A549 (cell line): ENCODE data around the gene BRAT1.

Source experiments
- CEBPB ChIP-seq, 2 experiments: fragments of >200 bp in 1 of 2; sonication (Bioruptor Twin) in 1 of 2; formaldehyde crosslinking in 1 of 2; IDR thresholded peaks; 2 replicates each; pipeline ENCODE4 v1.6.1; 2012 to 2016
- MYC ChIP-seq: IDR thresholded peaks from 2 replicates; pipeline ENCODE4 v1.6.1; 2012; ENCODE audit warnings: mild to moderate bottlenecking, inconsistent platforms, low read length, improper control_type of control experiment, borderline replicate concordance
- POLR2A ChIP-seq: IDR thresholded peaks from 2 replicates; pipeline ENCODE4 v1.6.1; 2012; ENCODE audit warnings: mild to moderate bottlenecking, low read length
- RAD21 ChIP-seq, 2 experiments: fragments of >200 bp in 1 of 2; sonication (Bioruptor Twin) in 1 of 2; formaldehyde crosslinking in 1 of 2; IDR thresholded peaks in 1 of 2; conservative IDR thresholded peaks in 1 of 2; 2 replicates in 1 of 2; 3 replicates in 1 of 2; pipeline ENCODE4 v1.6.1; 2012 to 2018; ENCODE audit warnings: inconsistent platforms in 1 of 2
- RARB ChIP-seq: fragments of 250-450 bp; sonication (Bioruptor Pico); IDR thresholded peaks from 2 replicates; pipeline ENCODE4 v1.8.0; 2021; ENCODE audit warnings: mild to moderate bottlenecking, moderate library complexity
- RFX5 ChIP-seq: fragments of 450-650 bp; IDR thresholded peaks from 2 replicates; pipeline ENCODE4 v1.7.1; 2014; ENCODE audit warnings: antibody characterized with exemption, mild to moderate bottlenecking, moderate library complexity
- TFCP2L1 ChIP-seq: fragments of 250-450 bp; sonication (Bioruptor Pico); IDR thresholded peaks from 2 replicates; pipeline ENCODE4 v1.5.0; 2021; ENCODE audit warnings: mild to moderate bottlenecking
- TF ChIP-seq, protein P1 (sequence below): fragments of >200 bp; sonication (Bioruptor Twin); formaldehyde crosslinking; IDR thresholded peaks from 3 replicates; pipeline ENCODE4 v1.5.1; 2016
- TF ChIP-seq, protein P2 (sequence below): fragments of 200-600 bp; sonication (generic); IDR thresholded peaks from 2 replicates; pipeline ENCODE4 v1.6.1; 2016; ENCODE audit warnings: antibody characterized with exemption, mild to moderate bottlenecking, moderate library complexity
- TF ChIP-seq, protein P3 (sequence below): fragments of 250-450 bp; sonication (Bioruptor Pico); IDR thresholded peaks from 2 replicates; pipeline ENCODE4 v1.5.0; 2021; ENCODE audit warnings: mild to moderate bottlenecking, moderate library complexity, borderline replicate concordance

DNA sequence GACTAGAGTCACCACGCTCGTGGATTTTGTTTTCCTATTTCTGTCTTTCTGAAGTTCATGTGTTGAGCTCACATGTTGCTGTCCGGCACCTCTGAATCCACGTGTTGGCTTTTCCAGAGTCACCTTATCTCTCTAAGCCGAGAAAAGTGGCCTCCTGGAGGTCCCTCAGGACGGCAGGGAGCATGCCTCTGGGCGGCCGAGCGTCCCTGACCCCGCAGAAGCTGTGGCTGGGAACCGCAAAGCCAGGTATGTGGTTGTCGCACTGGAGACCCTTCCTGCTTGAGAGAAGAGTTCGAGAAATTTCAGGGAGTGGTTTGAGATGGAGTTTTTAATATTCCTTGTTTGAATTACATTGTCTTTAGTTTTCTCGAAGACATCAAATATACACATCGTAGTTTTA lies 16.1 kb upstream of the BRAT1 start:
- TF ChIP-seq, protein P1, sequence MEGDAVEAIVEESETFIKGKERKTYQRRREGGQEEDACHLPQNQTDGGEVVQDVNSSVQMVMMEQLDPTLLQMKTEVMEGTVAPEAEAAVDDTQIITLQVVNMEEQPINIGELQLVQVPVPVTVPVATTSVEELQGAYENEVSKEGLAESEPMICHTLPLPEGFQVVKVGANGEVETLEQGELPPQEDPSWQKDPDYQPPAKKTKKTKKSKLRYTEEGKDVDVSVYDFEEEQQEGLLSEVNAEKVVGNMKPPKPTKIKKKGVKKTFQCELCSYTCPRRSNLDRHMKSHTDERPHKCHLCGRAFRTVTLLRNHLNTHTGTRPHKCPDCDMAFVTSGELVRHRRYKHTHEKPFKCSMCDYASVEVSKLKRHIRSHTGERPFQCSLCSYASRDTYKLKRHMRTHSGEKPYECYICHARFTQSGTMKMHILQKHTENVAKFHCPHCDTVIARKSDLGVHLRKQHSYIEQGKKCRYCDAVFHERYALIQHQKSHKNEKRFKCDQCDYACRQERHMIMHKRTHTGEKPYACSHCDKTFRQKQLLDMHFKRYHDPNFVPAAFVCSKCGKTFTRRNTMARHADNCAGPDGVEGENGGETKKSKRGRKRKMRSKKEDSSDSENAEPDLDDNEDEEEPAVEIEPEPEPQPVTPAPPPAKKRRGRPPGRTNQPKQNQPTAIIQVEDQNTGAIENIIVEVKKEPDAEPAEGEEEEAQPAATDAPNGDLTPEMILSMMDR = no peak
- TF ChIP-seq POLR2A = no peak
- TF ChIP-seq RFX5 = no peak
- no peak for TF ChIP-seq MYC
- no peak for TF ChIP-seq RAD21 (conservative IDR thresholded peaks at IDR 0.05 in 1 of 2, IDR thresholded peaks at IDR 0.05 in 1 of 2)
- no peak for TF ChIP-seq CEBPB (IDR thresholded peaks at IDR 0.05)
- TF ChIP-seq RARB = no peak
- TF ChIP-seq, protein P2, sequence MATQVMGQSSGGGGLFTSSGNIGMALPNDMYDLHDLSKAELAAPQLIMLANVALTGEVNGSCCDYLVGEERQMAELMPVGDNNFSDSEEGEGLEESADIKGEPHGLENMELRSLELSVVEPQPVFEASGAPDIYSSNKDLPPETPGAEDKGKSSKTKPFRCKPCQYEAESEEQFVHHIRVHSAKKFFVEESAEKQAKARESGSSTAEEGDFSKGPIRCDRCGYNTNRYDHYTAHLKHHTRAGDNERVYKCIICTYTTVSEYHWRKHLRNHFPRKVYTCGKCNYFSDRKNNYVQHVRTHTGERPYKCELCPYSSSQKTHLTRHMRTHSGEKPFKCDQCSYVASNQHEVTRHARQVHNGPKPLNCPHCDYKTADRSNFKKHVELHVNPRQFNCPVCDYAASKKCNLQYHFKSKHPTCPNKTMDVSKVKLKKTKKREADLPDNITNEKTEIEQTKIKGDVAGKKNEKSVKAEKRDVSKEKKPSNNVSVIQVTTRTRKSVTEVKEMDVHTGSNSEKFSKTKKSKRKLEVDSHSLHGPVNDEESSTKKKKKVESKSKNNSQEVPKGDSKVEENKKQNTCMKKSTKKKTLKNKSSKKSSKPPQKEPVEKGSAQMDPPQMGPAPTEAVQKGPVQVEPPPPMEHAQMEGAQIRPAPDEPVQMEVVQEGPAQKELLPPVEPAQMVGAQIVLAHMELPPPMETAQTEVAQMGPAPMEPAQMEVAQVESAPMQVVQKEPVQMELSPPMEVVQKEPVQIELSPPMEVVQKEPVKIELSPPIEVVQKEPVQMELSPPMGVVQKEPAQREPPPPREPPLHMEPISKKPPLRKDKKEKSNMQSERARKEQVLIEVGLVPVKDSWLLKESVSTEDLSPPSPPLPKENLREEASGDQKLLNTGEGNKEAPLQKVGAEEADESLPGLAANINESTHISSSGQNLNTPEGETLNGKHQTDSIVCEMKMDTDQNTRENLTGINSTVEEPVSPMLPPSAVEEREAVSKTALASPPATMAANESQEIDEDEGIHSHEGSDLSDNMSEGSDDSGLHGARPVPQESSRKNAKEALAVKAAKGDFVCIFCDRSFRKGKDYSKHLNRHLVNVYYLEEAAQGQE = no peak
- no peak for TF ChIP-seq TFCP2L1 (CRISPR knock-in tag)
- TF ChIP-seq, protein P3, sequence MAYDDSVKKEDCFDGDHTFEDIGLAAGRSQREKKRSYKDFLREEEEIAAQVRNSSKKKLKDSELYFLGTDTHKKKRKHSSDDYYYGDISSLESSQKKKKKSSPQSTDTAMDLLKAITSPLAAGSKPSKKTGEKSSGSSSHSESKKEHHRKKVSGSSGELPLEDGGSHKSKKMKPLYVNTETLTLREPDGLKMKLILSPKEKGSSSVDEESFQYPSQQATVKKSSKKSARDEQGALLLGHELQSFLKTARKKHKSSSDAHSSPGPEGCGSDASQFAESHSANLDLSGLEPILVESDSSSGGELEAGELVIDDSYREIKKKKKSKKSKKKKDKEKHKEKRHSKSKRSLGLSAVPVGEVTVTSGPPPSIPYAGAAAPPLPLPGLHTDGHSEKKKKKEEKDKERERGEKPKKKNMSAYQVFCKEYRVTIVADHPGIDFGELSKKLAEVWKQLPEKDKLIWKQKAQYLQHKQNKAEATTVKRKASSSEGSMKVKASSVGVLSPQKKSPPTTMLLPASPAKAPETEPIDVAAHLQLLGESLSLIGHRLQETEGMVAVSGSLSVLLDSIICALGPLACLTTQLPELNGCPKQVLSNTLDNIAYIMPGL (CRISPR knock-in tag) = no peak
